IMR-90 (cell line): ENCODE measurements around the gene THY1.

Experiments used
- BHLHE40 ChIP-seq: fragments of 150-350 bp; IDR thresholded peaks from 2 replicates; pipeline ENCODE4 v1.6.1; 2016; ENCODE audit warnings: mild to moderate bottlenecking, low read depth, low read length
- CEBPB ChIP-seq: IDR thresholded peaks from 2 replicates; pipeline ENCODE4 v1.6.1; 2012; ENCODE audit warnings: low read depth, low read length, improper control_type of control experiment
- CTCF ChIP-seq: conservative IDR thresholded peaks from 2 replicates; pipeline ENCODE4 v1.5.1; 2012; ENCODE audit warnings: mild to moderate bottlenecking, low read depth, low read length, improper control_type of control experiment
- ELK1 ChIP-seq: fragments of 150-350 bp; IDR thresholded peaks from 2 replicates; pipeline ENCODE4 v1.6.1; 2016; ENCODE audit warnings: low read depth, mild to moderate bottlenecking, low read length, moderate library complexity, borderline replicate concordance
- MAFK ChIP-seq: IDR thresholded peaks from 2 replicates; pipeline ENCODE4 v1.6.1; 2012; ENCODE audit warnings: low read depth, low read length, improper control_type of control experiment
- MAZ ChIP-seq: IDR thresholded peaks from 2 replicates; pipeline ENCODE4 v1.6.1; 2012; ENCODE audit warnings: low read depth, mild to moderate bottlenecking, low read length, improper control_type of control experiment, moderate library complexity, borderline replicate concordance
- MXI1 ChIP-seq: IDR thresholded peaks from 2 replicates; pipeline ENCODE4 v1.6.1; 2012; ENCODE audit warnings: low read depth, mild to moderate bottlenecking, low read length, moderate library complexity, borderline replicate concordance
- POLR2A ChIP-seq: IDR thresholded peaks from 2 replicates; pipeline ENCODE4 v1.6.1; 2012; ENCODE audit warnings: mild to moderate bottlenecking, low read depth, low read length
- RAD21 ChIP-seq: IDR thresholded peaks from 2 replicates; pipeline ENCODE4 v1.6.1; 2012; ENCODE audit warnings: low read length, improper control_type of control experiment
- SMC3 ChIP-seq: fragments of 150-350 bp; IDR thresholded peaks from 2 replicates; pipeline ENCODE4 v1.6.1; 2016; ENCODE audit warnings: low read depth, mild to moderate bottlenecking, antibody characterized with exemption, low read length, moderate library complexity

GRCh38 chr11:119377961-119378667 lies 44.9 kb downstream of the THY1 start:
- TF ChIP-seq BHLHE40 (no peak), CEBPB (no peak), MAZ (no peak), ELK1 (no peak), CTCF (no peak), SMC3 (no peak), RAD21 (no peak), MAFK (no peak), POLR2A (no peak), MXI1 (no peak)
